PC-3 (cell line): Measurements from ENCODE around the gene VPS8. TPM values are rescaled to one million over a fixed set of nuclear protein-coding genes. Genes with fewer than 3 reads are reported as not detected.
A peak's percentile ranks its signal among the peaks of the same experiment; 100 is the strongest.

Experiments used
- ATAC-seq: fragments of 200-7000 bp; cut with Tn5 transposase; 2 replicates; pipeline ENCODE4 v1.9.1; 2020; ENCODE audit warnings: mild to moderate bottlenecking, moderate library complexity
- BruUV-seq: library from RNA; stranded (reverse); fragments of 400-500 nt; replicated peaks from 2 replicates; lab custom pipeline; 2021; lab: Mats Ljungman, UMichigan
- CTCF ChIA-PET: fragments of 300-600 bp; sonication (Branson Sonifier 250); formaldehyde crosslinking; loops from one replicate; lab custom pipeline; 2022; ENCODE audit warnings: antibody characterized with exemption; lab: Charles Lee
- POLR2A ChIA-PET: fragments of 300-600 bp; sonication (Branson Sonifier 250); formaldehyde crosslinking; loops from one replicate; lab custom pipeline; 2022; ENCODE audit warnings: antibody characterized with exemption; ENCODE audit not compliant: unreplicated experiment; lab: Charles Lee
- DNase-seq: peaks from one replicate; pipeline ENCODE4 v3.0.0-alpha.2; 2015
- H2AFZ ChIP-seq: fragments of 300-600 bp; sonication (generic); 2 replicates; pipeline ENCODE4 v1.6.0; 2016; ENCODE audit warnings: antibody characterized with exemption, low read length
- H3F3A ChIP-seq: fragments of 300-600 bp; sonication (generic); one replicate; pipeline ENCODE4 v1.6.0; 2017; ENCODE audit warnings: antibody characterized with exemption, low read length, control low read depth, mild to moderate bottlenecking; ENCODE audit not compliant: unreplicated experiment
- H3K27ac ChIP-seq: fragments of 300-600 bp; sonication (generic); 2 replicates; pipeline ENCODE4 v1.5.1; 2016; ENCODE audit warnings: mild to moderate bottlenecking, low read length
- H3K27me3 ChIP-seq: fragments of 300-600 bp; sonication (generic); 2 replicates; pipeline ENCODE4 v1.6.1; 2016; ENCODE audit warnings: low read length, mixed read lengths
- H3K36me3 ChIP-seq: fragments of 300-600 bp; sonication (generic); 2 replicates; pipeline ENCODE4 v1.6.1; 2016; ENCODE audit warnings: low read depth, mixed run types, low read length, mixed read lengths
- H3K4me1 ChIP-seq: fragments of 300-600 bp; sonication (generic); 2 replicates; pipeline ENCODE4 v1.5.1; 2016; ENCODE audit warnings: low read length; ENCODE audit not compliant: insufficient read depth
- H3K4me2 ChIP-seq: fragments of 300-600 bp; sonication (generic); 2 replicates; pipeline ENCODE4 v1.6.0; 2016; ENCODE audit warnings: low read length
- H3K4me3 ChIP-seq: fragments of 300-600 bp; sonication (generic); 2 replicates; pipeline ENCODE4 v1.5.1; 2016; ENCODE audit warnings: mild to moderate bottlenecking, low read length, mixed read lengths
- H3K79me2 ChIP-seq: fragments of 300-600 bp; sonication (generic); 2 replicates; pipeline ENCODE4 v1.6.1; 2017; ENCODE audit warnings: low read length, mixed read lengths
- H3K9ac ChIP-seq: fragments of 300-600 bp; sonication (generic); 2 replicates; pipeline ENCODE4 v1.6.0; 2016; ENCODE audit warnings: mild to moderate bottlenecking, low read length
- H3K9me2 ChIP-seq: fragments of 300-600 bp; sonication (generic); replicated peaks from 2 replicates; pipeline ENCODE4 v1.6.1; 2016; ENCODE audit warnings: mixed run types, low read length, mixed read lengths
- H3K9me3 ChIP-seq: fragments of 300-600 bp; sonication (generic); 2 replicates; pipeline ENCODE4 v1.6.1; 2016; ENCODE audit warnings: low read length, mixed read lengths
- H4K20me1 ChIP-seq: fragments of 300-600 bp; sonication (generic); 2 replicates; pipeline ENCODE4 v1.6.1; 2016; ENCODE audit warnings: low read length, mixed read lengths
- EZH2 ChIP-seq: fragments of 300-600 bp; sonication (generic); IDR thresholded peaks from one replicate; pipeline ENCODE4 v1.6.1; 2017; ENCODE audit warnings: antibody characterized with exemption, mild to moderate bottlenecking, low read length; ENCODE audit not compliant: unreplicated experiment
- EZH2phosphoT487 ChIP-seq: fragments of 300-600 bp; sonication (generic); IDR thresholded peaks from 2 replicates; pipeline ENCODE4 v1.6.1; 2018; ENCODE audit warnings: mild to moderate bottlenecking, antibody characterized with exemption, low read length, borderline replicate concordance
- intact Hi-C: fragments of 100-400 bp; cut with micrococcal nuclease; formaldehyde crosslinking; loops from 2 replicates; pipeline ENCODE4 v1.9.0; 2023
- total RNA-seq: library from RNA; depleted of rRNA; stranded (reverse); fragments of >200 nt; gene quantifications from 2 replicates; pipeline ENCODE4 v1.2.3, GENCODE V29; 2014
- TF ChIP-seq, protein P1 (sequence below): fragments of 300-600 bp; sonication (generic); conservative IDR thresholded peaks from 2 replicates; pipeline ENCODE4 v1.5.1; 2017; ENCODE audit warnings: antibody characterized with exemption, low read depth, mild to moderate bottlenecking, low read length

The VPS8 gene
- total RNA-seq, 1 experiment from 2014 or later = 38.0 TPM

DNA sequence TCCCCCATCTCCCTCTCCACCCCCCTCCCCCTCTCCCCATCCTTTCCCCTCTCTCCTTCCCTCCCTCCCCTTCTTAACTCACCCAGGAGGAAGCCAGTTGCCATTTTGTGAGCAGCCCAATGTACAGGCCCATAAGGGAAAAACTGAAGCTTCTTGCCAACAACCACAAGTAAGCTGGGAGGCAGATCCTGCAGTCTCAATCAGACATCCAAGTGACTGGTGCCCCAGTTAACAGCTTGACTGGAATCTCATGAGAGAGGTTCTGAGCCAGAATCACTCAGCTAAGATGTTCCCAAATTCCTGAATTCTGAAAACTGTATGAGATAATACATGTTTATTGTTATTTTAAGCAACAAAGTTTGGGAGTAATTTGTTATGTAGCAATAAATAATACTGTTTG, 250.2 kb downstream of the VPS8 start:
- intact Hi-C loops = no loop called here
- H3K27me3 ChIP-seq = no peaks in the 10 kb centered on the region
- H3F3A ChIP-seq = no peaks in the 10 kb centered on the region
- no peaks in the 10 kb centered on the region for H3K4me1 ChIP-seq
- no peak overlapping the region for H3K27ac ChIP-seq
- BruUV-seq = no TSS peak
- no peak overlapping the region for H3K4me2 ChIP-seq
- H3K4me3 ChIP-seq = no peak overlapping the region
- H3K9me3 ChIP-seq = no peaks in the 10 kb centered on the region
- no peaks in the 10 kb centered on the region for H3K79me2 ChIP-seq
- H3K9me2 ChIP-seq = no peaks in the 10 kb centered on the region
- H4K20me1 ChIP-seq = no peaks in the 10 kb centered on the region
- no peaks in the 10 kb centered on the region for H3K36me3 ChIP-seq
- ATAC-seq (no peak), DNase-seq (no peak)
- ChIA-PET CTCF (no interaction called here), POLR2A (no interaction called here)
- no peak for TF ChIP-seq EZH2phosphoT487
- TF ChIP-seq, protein P1, sequence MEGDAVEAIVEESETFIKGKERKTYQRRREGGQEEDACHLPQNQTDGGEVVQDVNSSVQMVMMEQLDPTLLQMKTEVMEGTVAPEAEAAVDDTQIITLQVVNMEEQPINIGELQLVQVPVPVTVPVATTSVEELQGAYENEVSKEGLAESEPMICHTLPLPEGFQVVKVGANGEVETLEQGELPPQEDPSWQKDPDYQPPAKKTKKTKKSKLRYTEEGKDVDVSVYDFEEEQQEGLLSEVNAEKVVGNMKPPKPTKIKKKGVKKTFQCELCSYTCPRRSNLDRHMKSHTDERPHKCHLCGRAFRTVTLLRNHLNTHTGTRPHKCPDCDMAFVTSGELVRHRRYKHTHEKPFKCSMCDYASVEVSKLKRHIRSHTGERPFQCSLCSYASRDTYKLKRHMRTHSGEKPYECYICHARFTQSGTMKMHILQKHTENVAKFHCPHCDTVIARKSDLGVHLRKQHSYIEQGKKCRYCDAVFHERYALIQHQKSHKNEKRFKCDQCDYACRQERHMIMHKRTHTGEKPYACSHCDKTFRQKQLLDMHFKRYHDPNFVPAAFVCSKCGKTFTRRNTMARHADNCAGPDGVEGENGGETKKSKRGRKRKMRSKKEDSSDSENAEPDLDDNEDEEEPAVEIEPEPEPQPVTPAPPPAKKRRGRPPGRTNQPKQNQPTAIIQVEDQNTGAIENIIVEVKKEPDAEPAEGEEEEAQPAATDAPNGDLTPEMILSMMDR = no peak
- no peak for TF ChIP-seq EZH2
- no peak overlapping the region for H3K9ac ChIP-seq
- no peak overlapping the region for H2AFZ ChIP-seq

DNA sequence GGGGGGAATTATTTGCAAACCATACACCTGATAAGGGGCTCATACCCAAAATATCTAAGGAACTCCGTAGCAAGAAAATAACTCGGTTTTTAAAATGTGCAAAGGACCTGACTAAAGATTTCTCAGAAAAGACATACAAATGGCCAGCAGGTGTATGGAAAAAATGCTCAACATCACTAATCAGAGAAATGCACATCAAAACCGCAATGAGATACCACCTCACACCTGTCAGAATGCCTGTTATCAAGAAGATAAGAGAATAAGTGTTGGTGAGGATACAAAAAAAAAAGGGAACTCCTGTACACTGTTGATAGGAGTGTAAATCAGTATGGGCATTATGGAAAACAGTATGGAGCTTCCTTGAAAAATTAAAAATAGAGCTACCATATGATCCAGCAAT, 251.5 kb downstream of the VPS8 start:
- CTCF ChIA-PET = no interaction called here
- H3K27me3 ChIP-seq = no peaks in the 10 kb centered on the region
- no TSS peak for BruUV-seq
- POLR2A ChIA-PET = no interaction called here
- ATAC-seq = no peak
- TF ChIP-seq EZH2phosphoT487 (no peak), EZH2 (no peak)
- TF ChIP-seq, protein P1 = no peak
- intact Hi-C loops = no loop called here
- H3K4me2 ChIP-seq = no peak overlapping the region
- H3K9me2 ChIP-seq = no peaks in the 10 kb centered on the region
- H4K20me1 ChIP-seq = no peaks in the 10 kb centered on the region
- H3K9ac ChIP-seq = no peak overlapping the region
- H3K4me3 ChIP-seq = no peak overlapping the region
- H3K27ac ChIP-seq = no peak overlapping the region
- H3K79me2 ChIP-seq = no peaks in the 10 kb centered on the region
- no peaks in the 10 kb centered on the region for H3F3A ChIP-seq
- H3K36me3 ChIP-seq = no peaks in the 10 kb centered on the region
- H3K9me3 ChIP-seq = no peaks in the 10 kb centered on the region
- no peaks in the 10 kb centered on the region for H3K4me1 ChIP-seq
- no peak overlapping the region for H2AFZ ChIP-seq
- no peak for DNase-seq

DNA sequence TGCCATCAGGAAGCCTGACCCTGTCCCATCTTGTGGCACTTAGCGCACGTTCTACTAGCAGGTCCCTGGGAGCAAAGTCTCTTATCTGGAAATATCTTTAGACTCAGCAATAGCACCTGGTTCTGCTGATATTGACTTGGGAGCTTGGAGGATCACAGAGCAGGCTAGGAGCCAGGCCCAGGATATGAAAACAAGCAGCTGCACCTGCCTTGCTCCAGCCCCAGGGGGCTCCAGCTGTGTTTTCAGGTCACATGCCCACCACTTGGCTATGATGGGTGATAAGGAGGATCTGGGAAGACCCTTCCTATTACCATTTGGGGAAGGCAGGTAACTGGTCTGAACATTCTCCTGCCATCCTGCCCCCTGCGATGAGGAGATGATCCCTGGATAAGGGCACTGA, 253.1 kb downstream of the VPS8 start:
- ChIA-PET CTCF (no interaction called here), POLR2A (no interaction called here)
- intact Hi-C loops = no loop called here
- no peak for DNase-seq
- H3K36me3 ChIP-seq = no peaks in the 10 kb centered on the region
- no peaks in the 10 kb centered on the region for H3K9me3 ChIP-seq
- no peaks in the 10 kb centered on the region for H3F3A ChIP-seq
- H3K27ac ChIP-seq = no peak overlapping the region
- H3K4me2 ChIP-seq = no peak overlapping the region
- no peaks in the 10 kb centered on the region for H3K9me2 ChIP-seq
- H3K79me2 ChIP-seq = no peaks in the 10 kb centered on the region
- no TSS peak for BruUV-seq
- no peaks in the 10 kb centered on the region for H3K27me3 ChIP-seq
- no peak for ATAC-seq
- H3K4me1 ChIP-seq = no peaks in the 10 kb centered on the region
- TF ChIP-seq EZH2phosphoT487 = no peak
- TF ChIP-seq, protein P1 = 0 out of 2 replicates have a peak, but pooled peaks have one; percentile 15
- no peak overlapping the region for H2AFZ ChIP-seq
- no peaks in the 10 kb centered on the region for H4K20me1 ChIP-seq
- no peak overlapping the region for H3K4me3 ChIP-seq
- no peak overlapping the region for H3K9ac ChIP-seq
